ENCODE data around the gene CYTH4.

DNA sequence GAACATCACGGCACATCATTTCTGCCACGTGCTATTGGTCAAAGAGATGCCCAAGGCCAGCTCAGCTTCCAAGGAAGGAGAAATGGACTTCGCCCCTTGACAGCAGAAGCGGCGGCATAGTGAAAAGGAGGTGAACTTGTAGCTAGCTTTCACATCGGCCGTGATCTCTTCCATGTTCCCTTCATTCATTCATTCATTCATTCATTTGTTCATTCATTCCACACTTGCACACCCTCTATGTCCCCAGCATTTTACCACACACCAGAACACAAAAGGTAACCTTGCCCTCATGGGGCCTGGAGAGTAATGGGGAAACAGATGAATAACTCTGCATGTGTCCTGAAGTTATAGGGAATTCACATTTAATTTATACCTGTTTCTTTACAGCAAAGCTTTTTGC, 1.1 kb upstream of the CYTH4 start:
- TF ChIP-seq EZH2 (IDR thresholded peaks at IDR 0.05): no peak
- TF ChIP-seq, protein P1, sequence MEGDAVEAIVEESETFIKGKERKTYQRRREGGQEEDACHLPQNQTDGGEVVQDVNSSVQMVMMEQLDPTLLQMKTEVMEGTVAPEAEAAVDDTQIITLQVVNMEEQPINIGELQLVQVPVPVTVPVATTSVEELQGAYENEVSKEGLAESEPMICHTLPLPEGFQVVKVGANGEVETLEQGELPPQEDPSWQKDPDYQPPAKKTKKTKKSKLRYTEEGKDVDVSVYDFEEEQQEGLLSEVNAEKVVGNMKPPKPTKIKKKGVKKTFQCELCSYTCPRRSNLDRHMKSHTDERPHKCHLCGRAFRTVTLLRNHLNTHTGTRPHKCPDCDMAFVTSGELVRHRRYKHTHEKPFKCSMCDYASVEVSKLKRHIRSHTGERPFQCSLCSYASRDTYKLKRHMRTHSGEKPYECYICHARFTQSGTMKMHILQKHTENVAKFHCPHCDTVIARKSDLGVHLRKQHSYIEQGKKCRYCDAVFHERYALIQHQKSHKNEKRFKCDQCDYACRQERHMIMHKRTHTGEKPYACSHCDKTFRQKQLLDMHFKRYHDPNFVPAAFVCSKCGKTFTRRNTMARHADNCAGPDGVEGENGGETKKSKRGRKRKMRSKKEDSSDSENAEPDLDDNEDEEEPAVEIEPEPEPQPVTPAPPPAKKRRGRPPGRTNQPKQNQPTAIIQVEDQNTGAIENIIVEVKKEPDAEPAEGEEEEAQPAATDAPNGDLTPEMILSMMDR (IDR thresholded peaks at IDR 0.05): no peak
- TF ChIP-seq EZH2phosphoT487 (IDR thresholded peaks at IDR 0.05): no peak

Data from neural progenitor cell (in vitro differentiated cells).